HG03095 (cell line): ENCODE results near the gene NUCB2.
"Not testable (repeated sequence)": the region's sequence is repeated elsewhere in the genome, so short reads cannot be mapped to it uniquely, and the experiment has no call there.

Experiments
- ATAC-seq: cut with Tn5 transposase; IDR thresholded peaks from one replicate; pipeline ENCODE4 v1.9.1; 2021; ENCODE audit warnings: moderate library complexity; ENCODE audit not compliant: unreplicated experiment

NUCB2 gene

GRCh38 chr11:17268500-17268899, 8.0 kb upstream of the NUCB2 start:
- ATAC-seq: not testable (repeated sequence)

GRCh38 chr11:17268902-17269301, 7.6 kb upstream of the NUCB2 start:
- no peak for ATAC-seq

GRCh38 chr11:17272801-17273200, 3.7 kb upstream of the NUCB2 start:
- no peak for ATAC-seq

DNA sequence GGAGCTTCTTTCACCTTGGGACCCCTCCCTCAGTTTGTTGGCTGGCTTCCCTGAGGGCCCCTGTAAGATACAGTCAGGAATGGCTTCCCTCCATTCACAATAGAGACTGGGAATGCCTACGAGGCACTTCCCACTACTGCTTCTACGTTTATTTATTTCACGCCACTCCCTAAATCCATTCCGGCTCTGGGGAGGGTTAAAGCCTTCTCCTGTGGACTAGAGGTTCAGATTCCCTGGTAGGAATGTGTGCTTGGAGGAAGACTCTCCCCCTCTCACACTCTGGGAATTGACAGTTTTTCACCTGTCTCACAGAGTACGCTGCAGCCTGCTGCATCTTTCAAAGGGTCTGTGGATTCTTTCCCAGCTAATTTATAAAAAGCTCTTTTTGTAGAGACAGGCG, 3.3 kb upstream of the NUCB2 start:
- ATAC-seq: no peak

DNA sequence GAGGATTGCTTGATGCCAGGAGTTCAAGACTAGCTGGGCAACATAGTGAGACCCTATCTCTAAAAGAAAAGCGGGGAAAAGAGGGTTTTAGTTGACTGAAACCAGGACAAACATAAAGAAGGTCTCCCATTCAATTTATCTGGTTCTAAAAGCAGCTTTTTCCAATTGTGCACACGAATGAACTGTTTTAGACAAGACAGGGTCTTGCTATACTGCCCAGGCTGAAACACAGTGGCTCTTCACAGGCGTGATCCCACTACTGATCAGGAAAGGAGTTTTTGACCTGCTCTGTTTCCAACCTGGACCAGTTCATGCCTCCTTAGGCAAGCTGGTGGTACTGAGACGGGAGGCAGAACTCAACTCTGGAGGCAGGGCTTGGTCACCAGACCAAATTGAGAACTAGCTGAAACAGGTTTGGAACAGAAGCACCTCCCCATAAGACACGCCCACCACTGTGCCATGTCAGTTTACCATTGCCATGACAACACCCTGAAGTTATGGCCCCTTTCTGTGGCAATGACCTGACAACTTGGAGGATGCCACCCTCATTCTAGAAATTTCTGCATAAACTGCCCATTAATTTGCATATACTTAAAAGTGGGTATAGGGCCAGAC, 2.8 kb upstream of the NUCB2 start:
- no peak for ATAC-seq

DNA sequence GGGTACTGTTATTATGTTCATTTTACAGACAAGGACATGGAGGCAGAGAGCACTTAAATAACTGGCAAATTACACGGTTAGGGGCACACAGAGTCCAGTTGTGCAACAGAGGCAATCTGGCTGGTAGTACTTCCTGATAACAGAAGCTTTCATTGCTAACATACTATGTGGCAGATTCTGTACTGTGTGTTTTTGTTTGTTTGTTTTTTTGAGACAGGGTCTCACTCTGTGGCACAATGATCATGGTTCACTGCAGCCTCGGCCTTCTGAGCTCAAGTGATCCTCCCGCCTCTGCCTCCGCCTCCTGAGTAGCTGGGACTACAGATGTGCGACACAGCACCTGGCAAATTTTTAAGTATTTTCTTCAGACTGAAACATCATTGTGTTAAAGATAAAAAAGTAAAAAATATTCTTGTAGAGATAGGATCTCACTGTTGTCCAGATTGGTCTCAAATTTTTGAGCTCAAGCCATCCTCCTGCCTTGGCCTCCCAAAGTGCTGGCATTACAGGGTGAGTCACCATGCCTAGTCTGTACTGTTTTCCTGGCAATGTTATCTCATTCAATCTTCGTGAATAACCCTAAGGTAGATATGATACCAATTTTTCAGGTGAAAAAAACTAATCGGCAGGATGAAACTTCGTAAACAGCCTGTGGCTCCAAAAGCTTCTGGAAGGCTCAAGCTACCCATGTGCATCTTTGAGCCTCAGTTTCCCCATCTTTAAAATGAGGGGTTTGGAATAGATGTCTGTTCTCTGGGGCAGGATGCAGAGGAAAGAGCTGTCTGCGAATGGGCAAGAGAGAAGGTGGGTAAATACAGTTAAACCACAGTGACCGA, 921 bp upstream of the NUCB2 start:
- no peak for ATAC-seq

GRCh38 chr11:17277024-17277584, 565 bp downstream of the NUCB2 start:
- peak; percentile 8 for ATAC-seq

DNA sequence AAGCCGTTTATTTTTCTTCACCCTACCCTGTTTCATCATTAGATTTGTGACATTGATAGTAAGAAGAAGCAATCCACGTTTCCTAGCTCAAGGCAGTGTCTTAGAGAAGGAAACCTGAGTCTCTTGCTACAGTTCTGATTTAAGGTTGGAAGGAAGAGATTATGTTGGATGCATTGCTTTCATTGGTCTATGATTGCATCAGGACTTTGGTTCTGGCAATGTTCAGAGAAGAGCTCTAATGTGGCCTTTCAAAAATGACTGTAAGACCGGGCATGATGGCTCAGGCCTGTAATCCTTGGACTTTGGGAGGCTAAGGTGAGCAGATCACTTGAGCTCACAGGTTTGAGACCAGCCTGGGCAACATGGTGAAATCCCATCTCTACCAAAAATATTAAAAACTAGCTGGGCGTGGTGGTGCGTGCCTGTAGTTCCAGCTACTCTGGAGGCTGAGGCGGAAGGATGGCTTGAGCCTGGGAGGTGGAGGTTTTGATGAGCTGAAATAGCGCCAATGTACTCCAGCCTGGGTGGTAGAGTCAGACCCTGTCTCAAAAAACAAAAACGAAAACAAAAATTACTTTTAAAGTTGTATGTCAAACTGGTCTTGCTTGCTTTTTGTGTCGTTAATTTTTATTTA, 4.1 kb downstream of the NUCB2 start:
- ATAC-seq: no peak

DNA sequence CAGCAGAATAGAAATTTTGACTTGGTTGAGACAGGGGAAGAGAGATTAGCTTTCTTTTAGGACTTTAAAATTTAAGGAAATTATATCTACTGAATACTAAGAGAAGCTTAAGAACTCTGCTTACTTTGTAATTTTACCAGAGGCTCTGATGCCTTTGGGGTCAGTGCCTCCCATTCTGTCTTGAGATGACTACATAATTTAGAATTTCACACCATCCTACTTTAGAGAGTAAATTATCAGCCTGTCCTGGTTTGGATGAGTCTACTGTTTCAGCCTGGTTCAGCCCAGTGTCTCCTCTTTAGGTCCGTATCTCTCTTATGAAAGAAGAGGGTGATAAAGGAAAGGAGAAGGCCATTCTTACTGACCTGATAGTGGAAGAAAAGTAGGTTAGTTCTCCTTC, 9.8 kb downstream of the NUCB2 start:
- no peak for ATAC-seq

GRCh38 chr11:17287058-17287457, 10.5 kb downstream of the NUCB2 start:
- ATAC-seq: no peak

DNA sequence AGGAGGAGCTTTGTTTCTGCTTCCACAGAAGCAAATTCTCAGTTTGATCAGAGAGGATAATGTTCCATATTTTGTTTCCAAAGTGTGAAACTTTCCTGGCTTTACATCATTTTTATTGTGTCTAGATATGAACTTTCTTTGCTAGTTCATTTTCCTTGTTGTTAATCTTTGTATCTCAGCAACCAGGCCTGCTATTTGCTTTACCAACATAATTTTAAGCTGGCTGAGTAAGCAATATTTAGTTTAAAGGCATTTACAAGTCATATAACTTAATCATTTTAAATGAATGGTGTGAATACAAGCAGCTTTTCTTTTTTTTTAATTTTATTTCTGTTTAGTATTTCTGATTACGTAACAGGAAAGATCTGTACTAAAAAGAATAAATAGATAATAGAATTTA, 15.2 kb downstream of the NUCB2 start:
- no peak for ATAC-seq

DNA sequence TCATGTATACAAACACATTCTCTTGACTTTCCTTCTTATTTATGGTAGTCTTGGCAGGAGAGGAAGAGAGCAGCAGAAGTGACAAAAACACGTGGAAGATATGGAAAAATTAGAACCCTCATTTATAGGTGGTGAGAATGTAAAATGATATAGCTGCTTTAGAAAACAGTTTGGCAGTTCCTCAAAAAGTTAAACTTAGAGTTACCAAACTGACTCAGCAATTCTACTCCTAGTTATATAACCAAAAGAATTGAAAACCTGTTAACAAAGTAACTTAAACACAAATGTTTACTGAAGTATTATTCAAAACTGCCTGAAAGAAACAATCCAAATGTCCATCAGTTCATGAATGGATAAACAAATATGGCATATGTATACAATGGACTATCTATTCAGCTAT, 16.8 kb downstream of the NUCB2 start:
- no peak for ATAC-seq

GRCh38 chr11:17294033-17294432, 17.5 kb downstream of the NUCB2 start:
- ATAC-seq: peak; percentile 38

GRCh38 chr11:17296852-17297559, 20.5 kb downstream of the NUCB2 start:
- peak; percentile 42 for ATAC-seq

DNA sequence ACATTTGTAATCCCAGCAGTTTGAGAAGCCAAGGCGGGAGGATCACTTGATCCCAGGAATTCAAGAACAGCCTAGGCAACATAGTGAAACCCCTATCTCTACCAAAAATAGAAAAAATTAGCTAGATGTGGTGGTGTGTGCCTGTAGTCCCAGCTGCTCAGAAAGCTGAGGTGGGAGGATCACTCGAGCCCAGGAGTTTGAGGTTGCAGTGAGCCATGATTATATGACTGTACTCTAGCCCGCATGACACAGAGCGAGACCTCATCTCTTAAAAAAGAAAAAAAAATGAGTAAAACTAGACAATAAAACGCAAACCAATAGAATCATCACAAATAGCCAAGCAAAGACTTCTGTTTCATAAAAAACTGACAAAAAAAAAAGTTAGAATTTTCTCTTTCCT, 21.8 kb downstream of the NUCB2 start:
- ATAC-seq: peak; percentile 78

- ATAC-seq: no peak
These were observed 23.8 kb downstream of the NUCB2 start for GRCh38 chr11:17300372-17300771.

- ATAC-seq: no peak
These were observed 37.1 kb downstream of the NUCB2 start for GRCh38 chr11:17313349-17314231.

- no peak for ATAC-seq
These were observed 37.7 kb downstream of the NUCB2 start for GRCh38 chr11:17314232-17314547.

DNA sequence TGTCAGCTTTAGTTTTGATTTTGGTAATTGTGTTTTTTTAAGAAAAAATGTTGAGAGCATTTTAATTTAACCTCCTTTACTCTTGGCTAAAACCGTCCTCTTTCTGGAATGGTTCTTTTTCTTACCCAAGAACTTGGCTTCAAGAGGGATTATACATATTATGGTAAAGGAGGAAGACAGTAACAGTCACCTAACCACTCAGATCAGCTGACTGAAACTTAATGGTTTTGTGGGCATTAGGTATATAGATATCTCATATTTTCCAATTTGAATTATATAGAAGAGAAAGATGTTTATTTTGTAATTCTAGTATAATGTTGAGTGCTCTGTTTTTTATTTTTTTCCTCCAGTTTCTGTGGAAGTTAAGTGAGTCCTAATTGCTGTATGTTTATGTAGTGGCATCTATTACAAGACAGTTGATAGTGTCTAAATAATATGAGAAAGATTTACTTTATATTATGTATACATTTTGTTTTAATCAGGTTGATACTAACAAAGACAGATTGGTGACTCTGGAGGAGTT, 38.4 kb downstream of the NUCB2 start:
- no peak for ATAC-seq

GRCh38 chr11:17328871-17329494, 52.4 kb downstream of the NUCB2 start:
- ATAC-seq: no peak
